ENCODE data around the gene GGACT. TPM values are rescaled to one million over a fixed set of nuclear protein-coding genes. Genes with fewer than 3 reads are reported as not detected.
"Not testable (repeated sequence)": the region's sequence is repeated elsewhere in the genome, so short reads cannot be mapped to it uniquely, and the experiment has no call there.

Gene GGACT
- total and polyA plus RNA-seq, 2 experiments from 2014 or later: 0.70 to 5.6 TPM

- no peak overlapping the region for H2AFZ ChIP-seq
- TF ChIP-seq EZH2phosphoT487 (IDR thresholded peaks at IDR 0.05; ENCODE audit: low read depth, severe bottlenecking, unreplicated experiment) (no peak), EZH2 (IDR thresholded peaks at IDR 0.05; ENCODE audit: borderline replicate concordance) (no peak), CTCF (IDR thresholded peaks at IDR 0.05; ENCODE audit: poor library complexity) (no peak)
- DNase-seq (ENCODE audit: low spot score): no peak
- no peak overlapping the region for H3K4me2 ChIP-seq
- 92% methylated on average over 27 of the region's 27 CpGs for WGBS (ENCODE audit: low lambda C conversion rate, missing lambda C conversion rate)
- H3K79me2 ChIP-seq: no peaks in the 10 kb centered on the region
- no peaks in the 10 kb centered on the region for H3K4me1 ChIP-seq (ENCODE audit: insufficient read depth)
- H3K9me2 ChIP-seq (replicated peaks; ENCODE audit: insufficient read depth): no peaks in the 10 kb centered on the region
- no peak overlapping the region for H3K27ac ChIP-seq
- H4K20me1 ChIP-seq (ENCODE audit: insufficient read depth, poor library complexity, severe bottlenecking): no peaks in the 10 kb centered on the region
- no peaks in the 10 kb centered on the region for H3K36me3 ChIP-seq (replicated peaks; ENCODE audit: insufficient read depth, low read depth)
- H3K4me3 ChIP-seq: no peak overlapping the region
- no peaks in the 10 kb centered on the region for H3K9me3 ChIP-seq (ENCODE audit: low read depth)
- no peaks in the 10 kb centered on the region for H3K27me3 ChIP-seq
Measured at GRCh38 chr13:100526318-100527000, 62.1 kb downstream of the GGACT start.

- no peak overlapping the region for H3K27ac ChIP-seq
- no peaks in the 10 kb centered on the region for H4K20me1 ChIP-seq (ENCODE audit: insufficient read depth, poor library complexity, severe bottlenecking)
- H3K36me3 ChIP-seq (replicated peaks; ENCODE audit: insufficient read depth, low read depth): no peaks in the 10 kb centered on the region
- H3K79me2 ChIP-seq: no peaks in the 10 kb centered on the region
- H3K9me2 ChIP-seq (replicated peaks; ENCODE audit: insufficient read depth): no peaks in the 10 kb centered on the region
- no peak for DNase-seq (ENCODE audit: low spot score)
- no peaks in the 10 kb centered on the region for H3K9me3 ChIP-seq (ENCODE audit: low read depth)
- WGBS (ENCODE audit: low lambda C conversion rate, missing lambda C conversion rate): 80% methylated on average over 17 of the region's 17 CpGs
- no peaks in the 10 kb centered on the region for H3K4me1 ChIP-seq (ENCODE audit: insufficient read depth)
- H3K27me3 ChIP-seq: no peaks in the 10 kb centered on the region
- TF ChIP-seq CTCF (IDR thresholded peaks at IDR 0.05; ENCODE audit: poor library complexity) (no peak), EZH2phosphoT487 (IDR thresholded peaks at IDR 0.05; ENCODE audit: low read depth, severe bottlenecking, unreplicated experiment) (no peak), EZH2 (IDR thresholded peaks at IDR 0.05; ENCODE audit: borderline replicate concordance) (no peak)
- no peak overlapping the region for H3K4me3 ChIP-seq
- H2AFZ ChIP-seq: no peak overlapping the region
- no peak overlapping the region for H3K4me2 ChIP-seq
Measured at GRCh38 chr13:100525453-100526317, 62.9 kb downstream of the GGACT start.

GRCh38 chr13:100524688-100525087, 63.9 kb downstream of the GGACT start:
- H3K79me2 ChIP-seq; H3K4me3 ChIP-seq; H4K20me1 ChIP-seq (ENCODE audit: insufficient read depth, poor library complexity, severe bottlenecking); H3K27ac ChIP-seq; H3K4me2 ChIP-seq; DNase-seq (ENCODE audit: low spot score); H2AFZ ChIP-seq; H3K27me3 ChIP-seq; H3K36me3 ChIP-seq (replicated peaks; ENCODE audit: insufficient read depth, low read depth); H3K9me3 ChIP-seq (ENCODE audit: low read depth); H3K9me2 ChIP-seq (replicated peaks; ENCODE audit: insufficient read depth); H3K4me1 ChIP-seq (ENCODE audit: insufficient read depth): not testable (repeated sequence)
- WGBS (ENCODE audit: low lambda C conversion rate, missing lambda C conversion rate): 93% methylated on average over 5 of the region's 5 CpGs

- Histone ChIP-seq H4K20me1 (ENCODE audit: insufficient read depth, poor library complexity, severe bottlenecking) (no peaks in the 10 kb centered on the region), H3K36me3 (replicated peaks; ENCODE audit: insufficient read depth, low read depth) (no peaks in the 10 kb centered on the region), H3K27me3 (no peaks in the 10 kb centered on the region), H3K79me2 (no peaks in the 10 kb centered on the region), H3K4me2 (no peak overlapping the region), H3K9me2 (replicated peaks; ENCODE audit: insufficient read depth) (no peaks in the 10 kb centered on the region), H3K4me1 (ENCODE audit: insufficient read depth) (no peaks in the 10 kb centered on the region), H3K9me3 (ENCODE audit: low read depth) (no peaks in the 10 kb centered on the region), H3K27ac (no peak overlapping the region), H3K4me3 (no peak overlapping the region), H2AFZ (no peak overlapping the region)
- no peak for DNase-seq (ENCODE audit: low spot score)
- 92% methylated on average over 8 of the region's 8 CpGs for WGBS (ENCODE audit: low lambda C conversion rate, missing lambda C conversion rate)
- no peak for TF ChIP-seq CTCF (IDR thresholded peaks at IDR 0.05; ENCODE audit: poor library complexity)
- TF ChIP-seq EZH2 (IDR thresholded peaks at IDR 0.05; ENCODE audit: borderline replicate concordance): no peak
- TF ChIP-seq EZH2phosphoT487 (IDR thresholded peaks at IDR 0.05; ENCODE audit: low read depth, severe bottlenecking, unreplicated experiment): no peak
Measured at GRCh38 chr13:100523981-100524386, 64.6 kb downstream of the GGACT start.

Measured in hepatocyte (in vitro differentiated cells).